Mucosa of stomach (tissue), 1 donor: ENCODE measurements around the gene MUC20.
"Not testable (repeated sequence)": the region's sequence is repeated elsewhere in the genome, so short reads cannot be mapped to it uniquely, and the experiment has no call there.

Experiments
- H3K27me3 ChIP-seq: one replicate; pipeline ENCODE4 v1.7.0; 2013; ENCODE audit warnings: mild to moderate bottlenecking, low read length; ENCODE audit not compliant: control insufficient read depth, insufficient read depth
- H3K36me3 ChIP-seq: one replicate; pipeline ENCODE4 v1.7.0; 2013; ENCODE audit warnings: low read length; ENCODE audit not compliant: control insufficient read depth, insufficient read depth
- H3K4me1 ChIP-seq: one replicate; pipeline ENCODE4 v1.7.0; 2013; ENCODE audit warnings: mild to moderate bottlenecking, low read length; ENCODE audit not compliant: control insufficient read depth, insufficient read depth
- H3K4me3 ChIP-seq: one replicate; pipeline ENCODE4 v1.7.0; 2013; ENCODE audit warnings: low read length
- H3K9ac ChIP-seq: one replicate; pipeline ENCODE4 v1.7.0; 2013; ENCODE audit warnings: mild to moderate bottlenecking, low read length, moderate library complexity
- H3K9me3 ChIP-seq: one replicate; pipeline ENCODE4 v1.7.0; 2013; ENCODE audit warnings: mild to moderate bottlenecking, low read length, moderate library complexity; ENCODE audit not compliant: control insufficient read depth
- donor health status: Pancreatic carcinoma.

MUC20 gene

DNA sequence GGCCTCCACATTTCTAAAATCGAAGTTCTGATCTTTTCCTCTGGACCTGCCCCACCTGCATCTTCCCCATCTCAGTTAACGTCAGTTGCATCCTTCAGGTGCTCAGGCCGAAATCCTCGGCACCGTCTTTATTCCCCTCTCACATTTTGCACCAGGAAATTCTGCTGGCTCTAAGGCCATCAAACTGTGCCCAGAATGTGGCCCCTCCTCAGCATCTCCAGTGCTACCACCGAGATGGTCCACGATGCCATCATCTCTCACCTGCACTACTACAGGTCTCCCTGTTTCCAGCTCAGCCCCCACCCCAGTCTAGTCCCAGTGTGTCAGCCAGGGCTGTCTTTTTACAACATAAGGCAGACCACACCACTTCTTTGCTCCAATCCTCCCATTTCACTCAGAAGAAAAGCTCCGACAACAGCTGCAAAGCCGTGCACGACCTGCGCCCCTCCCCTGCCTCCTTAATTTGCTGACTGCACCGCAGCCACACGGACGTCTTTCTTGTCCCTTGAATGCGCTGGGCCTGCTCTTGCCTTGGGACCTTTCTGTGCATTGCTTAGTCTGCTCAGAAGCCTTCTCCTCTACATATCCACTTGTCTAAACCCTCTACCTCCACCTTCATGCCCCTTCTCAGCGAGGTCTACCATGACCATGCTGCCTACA, 14.4 kb downstream of the MUC20 start:
- no peaks in the 10 kb centered on the region for H3K4me1 ChIP-seq
- H3K9me3 ChIP-seq: no peaks in the 10 kb centered on the region
- H3K36me3 ChIP-seq: no peaks in the 10 kb centered on the region
- H3K9ac ChIP-seq: no peak overlapping the region
- no peaks in the 10 kb centered on the region for H3K27me3 ChIP-seq
- no peak overlapping the region for H3K4me3 ChIP-seq

DNA sequence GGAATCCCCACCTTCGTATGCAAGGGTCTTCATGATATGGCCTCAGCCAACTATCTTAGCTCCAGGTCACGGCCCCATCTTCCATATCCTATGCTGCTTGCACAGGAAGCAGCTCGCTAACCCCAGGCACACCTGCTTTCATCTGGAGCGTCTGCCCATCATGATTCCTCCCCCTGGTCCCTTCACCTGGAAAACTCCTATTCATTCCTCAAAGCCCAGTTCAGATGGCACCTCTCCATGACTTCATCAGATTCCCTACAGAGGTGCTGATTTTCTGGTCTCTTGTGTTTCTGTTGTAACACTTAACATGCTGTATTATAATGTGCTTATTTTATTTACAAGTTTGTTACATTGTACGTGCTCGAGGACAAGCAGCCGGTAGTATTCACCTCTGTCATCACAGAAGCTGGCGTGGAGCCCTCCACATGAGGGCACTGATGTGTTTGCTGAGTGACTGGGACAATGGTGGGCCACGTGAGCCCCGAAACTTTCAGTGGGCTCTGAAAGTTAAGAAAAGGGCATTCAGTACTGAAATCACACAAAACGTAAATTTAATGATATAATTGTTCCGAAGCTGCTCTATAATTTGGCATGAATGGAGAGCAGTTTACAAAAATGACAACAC, 16.2 kb downstream of the MUC20 start:
- Histone ChIP-seq H3K4me3 (no peak overlapping the region), H3K36me3 (no peaks in the 10 kb centered on the region), H3K4me1 (no peaks in the 10 kb centered on the region), H3K27me3 (no peaks in the 10 kb centered on the region), H3K9ac (no peak overlapping the region), H3K9me3 (no peaks in the 10 kb centered on the region)

DNA sequence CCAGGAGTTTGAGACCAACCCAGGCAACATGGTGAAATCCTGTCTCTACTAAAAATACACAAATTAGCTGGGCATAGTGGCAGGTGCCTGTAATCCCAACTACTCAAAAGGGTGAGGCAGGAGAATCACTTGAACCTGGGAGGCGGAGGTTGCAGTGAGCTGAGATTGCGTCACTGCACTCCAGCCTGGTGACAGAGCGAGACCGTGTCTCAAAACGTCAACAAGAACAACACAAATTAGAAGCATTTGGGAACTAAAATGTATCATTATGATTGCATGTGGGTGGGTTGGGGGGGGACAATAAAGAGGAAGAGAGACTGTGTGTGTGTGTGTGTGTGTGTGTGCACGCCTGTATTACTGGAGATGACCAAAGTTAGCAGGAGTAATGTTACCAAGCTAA, 17.0 kb downstream of the MUC20 start:
- not testable (repeated sequence) for H3K36me3 ChIP-seq, H3K4me3 ChIP-seq, H3K9me3 ChIP-seq, H3K4me1 ChIP-seq, H3K9ac ChIP-seq, H3K27me3 ChIP-seq

DNA sequence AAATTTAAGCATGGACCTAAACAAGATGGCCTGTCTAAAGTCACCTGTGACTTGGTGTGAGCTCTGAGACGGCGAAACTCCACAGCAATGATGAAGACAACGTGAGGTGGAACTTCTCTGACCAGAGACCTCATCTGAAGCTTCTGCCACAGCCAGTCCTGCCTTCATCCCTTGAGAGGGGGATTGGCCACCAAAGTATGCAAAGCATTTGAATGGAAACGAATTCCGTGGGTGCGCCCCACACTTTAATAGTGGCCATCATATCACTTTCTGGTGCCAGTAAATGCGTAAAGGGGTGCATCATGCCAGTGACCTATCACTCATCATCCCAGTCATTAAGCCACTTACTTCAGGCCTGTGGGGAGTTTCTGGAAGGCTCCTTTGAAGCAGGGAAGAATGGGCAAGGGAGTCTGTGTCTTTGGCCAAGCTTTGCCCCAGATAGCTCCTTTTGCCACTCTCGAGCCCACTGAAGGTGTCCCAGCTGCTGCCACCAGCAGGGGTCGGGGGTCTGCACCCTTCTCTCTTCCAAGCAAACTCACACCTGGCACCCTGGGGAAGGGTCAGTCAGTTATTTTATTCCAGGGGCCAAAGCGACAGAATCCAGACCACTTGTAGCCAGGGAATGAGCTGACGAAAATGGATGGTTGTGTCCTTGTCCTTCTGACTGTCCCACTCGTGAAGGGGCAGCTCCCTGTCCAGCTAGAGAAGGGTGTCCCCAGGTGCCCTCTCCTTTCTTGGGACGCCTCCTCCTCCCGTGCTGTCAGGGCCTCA, 17.7 kb downstream of the MUC20 start:
- Histone ChIP-seq H3K9me3 (no peaks in the 10 kb centered on the region), H3K4me3 (no peak overlapping the region), H3K27me3 (no peaks in the 10 kb centered on the region), H3K4me1 (no peaks in the 10 kb centered on the region), H3K9ac (no peak overlapping the region), H3K36me3 (no peaks in the 10 kb centered on the region)

DNA sequence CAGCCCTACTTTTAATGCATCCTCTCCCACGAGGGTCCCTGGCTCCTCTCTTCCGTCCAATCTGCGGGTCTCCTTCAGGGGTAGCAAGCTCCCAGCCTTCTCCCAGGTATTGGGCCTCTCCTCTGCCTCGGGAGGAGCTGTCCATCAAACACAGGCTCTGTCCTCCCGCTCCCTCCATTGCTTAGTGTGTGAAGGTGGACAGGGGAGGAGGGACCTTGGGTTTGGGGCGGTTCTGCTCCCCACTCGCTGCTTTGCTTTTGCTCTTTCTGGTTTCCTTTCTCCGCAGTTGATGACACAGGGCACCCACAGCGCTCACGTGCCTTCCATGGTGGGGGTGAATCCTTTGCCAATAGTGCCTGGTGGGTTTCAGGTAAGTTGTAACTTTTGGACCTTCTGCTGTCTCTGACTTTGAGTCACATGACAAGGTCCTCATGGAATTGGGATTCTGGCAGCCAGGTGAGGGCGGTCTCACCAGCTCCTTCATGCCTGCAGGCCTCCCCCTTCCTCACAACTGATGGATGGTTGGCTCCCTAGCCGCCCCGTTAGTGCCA, 18.9 kb downstream of the MUC20 start:
- H3K36me3 ChIP-seq: no peaks in the 10 kb centered on the region
- no peaks in the 10 kb centered on the region for H3K27me3 ChIP-seq
- H3K9me3 ChIP-seq: no peaks in the 10 kb centered on the region
- no peak overlapping the region for H3K9ac ChIP-seq
- no peaks in the 10 kb centered on the region for H3K4me1 ChIP-seq
- H3K4me3 ChIP-seq: no peak overlapping the region

DNA sequence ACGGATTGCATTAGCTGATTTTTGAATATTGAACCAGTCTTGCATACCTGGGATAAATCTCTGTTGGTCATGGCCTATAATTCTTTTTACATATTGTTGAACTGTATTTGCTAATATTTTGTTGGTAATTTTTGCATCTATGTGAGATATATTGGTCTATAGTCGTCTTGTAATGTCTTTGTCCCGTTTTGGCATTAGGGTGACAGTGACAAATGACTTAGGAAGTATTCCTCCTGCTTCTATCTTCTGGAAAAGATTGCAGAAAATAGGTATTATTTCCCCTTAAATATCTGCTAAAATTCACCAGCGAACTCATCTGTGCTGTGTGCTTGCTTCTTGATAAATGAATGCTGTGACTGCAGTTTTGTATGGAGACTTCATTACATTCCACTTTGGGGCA, 23.7 kb downstream of the MUC20 start:
- H3K4me1 ChIP-seq: peaks cover 3% of the 10 kb centered on the region
- no peak overlapping the region for H3K4me3 ChIP-seq
- H3K9me3 ChIP-seq: no peaks in the 10 kb centered on the region
- H3K27me3 ChIP-seq: peaks cover 10% of the 10 kb centered on the region
- no peak overlapping the region for H3K9ac ChIP-seq
- no peaks in the 10 kb centered on the region for H3K36me3 ChIP-seq

DNA sequence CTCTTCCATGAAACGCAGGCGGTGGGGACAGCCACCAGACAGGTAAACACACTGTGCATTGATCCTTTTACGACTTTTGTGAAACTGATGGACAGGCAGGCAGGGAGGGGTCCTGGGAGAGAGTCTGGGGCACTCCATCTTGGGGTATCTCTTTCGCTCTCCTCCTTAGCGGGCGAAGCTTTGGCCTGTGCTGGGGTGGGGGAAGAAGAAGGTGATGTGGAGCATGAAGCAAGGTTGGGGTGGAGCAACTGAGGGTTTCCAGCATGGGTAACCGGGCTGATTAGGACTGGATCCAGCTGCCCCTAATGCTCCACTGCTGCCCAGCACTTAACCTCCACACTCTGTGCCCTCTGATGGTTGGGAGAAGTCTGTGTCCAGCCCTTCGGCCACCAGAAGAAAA, 25.6 kb downstream of the MUC20 start:
- Histone ChIP-seq H3K27me3 (peaks cover 10% of the 10 kb centered on the region), H3K9me3 (no peaks in the 10 kb centered on the region), H3K9ac (no peak overlapping the region), H3K36me3 (no peaks in the 10 kb centered on the region), H3K4me3 (no peak overlapping the region), H3K4me1 (peaks cover 3% of the 10 kb centered on the region)

DNA sequence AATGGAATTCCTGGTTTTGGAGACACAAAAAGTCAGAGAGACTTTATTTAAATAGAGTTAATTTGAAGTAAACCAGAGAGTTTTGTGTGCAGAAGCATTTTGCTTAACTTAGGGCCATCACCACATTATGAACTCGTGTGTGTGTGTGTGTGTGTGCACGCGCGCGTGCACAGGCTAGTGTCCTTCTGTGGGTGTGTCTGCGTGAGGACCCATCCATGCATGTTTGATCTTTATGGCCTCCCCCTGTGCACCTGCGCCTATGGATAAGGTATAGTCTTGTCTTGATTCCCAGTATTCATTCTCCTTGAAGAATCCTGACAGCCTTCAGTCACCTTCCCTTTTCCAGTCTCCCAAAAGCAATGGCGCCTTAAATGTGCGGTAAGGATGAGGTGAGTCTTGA, 26.0 kb downstream of the MUC20 start:
- Histone ChIP-seq H3K4me1 (peaks cover 3% of the 10 kb centered on the region), H3K27me3 (peaks cover 10% of the 10 kb centered on the region), H3K9ac (no peak overlapping the region), H3K9me3 (no peaks in the 10 kb centered on the region), H3K4me3 (no peak overlapping the region), H3K36me3 (no peaks in the 10 kb centered on the region)

DNA sequence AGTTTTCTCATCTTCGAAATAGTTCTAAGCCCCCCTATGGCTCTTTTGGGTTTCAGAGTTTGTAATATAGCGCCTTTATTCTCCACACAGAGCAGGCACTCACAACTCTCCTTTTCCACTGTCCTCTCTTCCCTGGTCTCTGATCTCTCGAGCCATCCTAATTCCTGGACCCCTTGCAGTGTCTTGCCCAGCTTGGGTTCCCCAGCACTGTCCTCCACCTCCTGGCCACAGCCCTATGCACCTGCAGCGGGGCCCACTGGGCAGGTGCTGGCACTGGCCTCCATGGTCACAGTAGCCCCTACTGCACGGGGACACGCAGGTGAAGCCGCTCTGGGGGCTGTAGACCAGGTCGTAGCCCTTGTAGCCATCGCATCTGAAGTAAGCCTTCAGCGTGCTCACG, 27.9 kb downstream of the MUC20 start:
- no peaks in the 10 kb centered on the region for H3K36me3 ChIP-seq
- H3K4me1 ChIP-seq: peaks cover 3% of the 10 kb centered on the region
- H3K27me3 ChIP-seq: peaks cover 18% of the 10 kb centered on the region
- no peak overlapping the region for H3K9ac ChIP-seq
- no peak overlapping the region for H3K4me3 ChIP-seq
- no peaks in the 10 kb centered on the region for H3K9me3 ChIP-seq

DNA sequence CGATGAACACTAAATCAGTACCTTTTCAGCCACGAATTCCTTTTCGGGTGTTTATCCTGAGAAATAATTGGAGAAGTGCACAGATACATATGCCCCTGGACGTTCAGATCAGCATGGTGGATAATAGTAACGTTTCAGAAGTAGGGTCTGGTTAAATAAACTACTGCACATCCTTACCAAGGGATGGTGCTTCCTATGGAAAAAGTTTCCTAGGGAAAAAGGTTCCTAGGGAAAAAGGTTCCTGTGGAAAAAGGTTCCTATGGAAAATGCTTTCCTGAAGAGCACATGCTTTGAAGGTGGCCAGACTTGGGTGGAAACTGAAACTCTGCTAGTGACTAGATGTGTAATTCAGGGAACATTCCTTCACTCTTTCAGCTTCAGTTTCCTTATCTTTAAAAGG, 28.3 kb downstream of the MUC20 start:
- not testable (repeated sequence) for H3K4me3 ChIP-seq, H3K9ac ChIP-seq, H3K9me3 ChIP-seq, H3K4me1 ChIP-seq, H3K36me3 ChIP-seq
- H3K27me3 ChIP-seq: peaks cover 18% of the 10 kb centered on the region

DNA sequence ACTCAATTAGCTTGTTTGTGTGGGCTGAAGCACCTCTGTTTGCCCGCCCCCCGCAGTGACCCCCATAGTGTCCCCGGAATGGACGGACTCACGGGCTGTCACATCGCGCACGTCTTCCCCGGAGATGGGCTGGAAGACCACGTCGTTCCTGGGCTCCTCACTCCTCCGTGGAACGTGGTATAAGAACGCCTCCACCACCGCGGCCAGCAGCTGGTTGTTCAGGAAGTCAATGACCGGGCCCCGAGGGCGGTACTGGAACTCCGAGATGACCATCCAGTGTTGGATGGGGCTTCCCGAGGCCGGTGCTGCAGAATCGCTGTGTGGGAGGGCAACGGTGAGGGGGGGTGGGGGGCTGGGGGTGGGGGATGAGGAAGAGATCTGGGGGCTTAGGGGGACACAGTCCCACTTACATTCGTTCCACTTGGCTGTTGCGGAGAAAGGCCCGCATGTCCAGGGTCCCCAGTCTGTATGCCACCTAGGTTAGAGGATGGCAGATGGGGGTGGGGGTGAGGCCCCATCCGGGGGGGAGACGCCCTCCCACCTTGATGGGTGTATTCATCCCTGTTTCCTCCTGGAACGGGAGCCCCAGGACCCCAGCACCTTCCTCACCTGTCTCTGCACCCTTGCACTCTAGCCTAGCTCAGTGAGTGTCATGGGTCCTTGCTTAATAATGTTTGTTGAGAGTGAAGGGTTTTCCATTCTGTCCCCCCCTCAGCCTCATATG, 30.2 kb downstream of the MUC20 start:
- H3K27me3 ChIP-seq: peaks cover 18% of the 10 kb centered on the region
- no peak overlapping the region for H3K4me3 ChIP-seq
- no peak overlapping the region for H3K9ac ChIP-seq
- H3K9me3 ChIP-seq: no peaks in the 10 kb centered on the region
- no peaks in the 10 kb centered on the region for H3K36me3 ChIP-seq
- H3K4me1 ChIP-seq: peaks cover 3% of the 10 kb centered on the region

DNA sequence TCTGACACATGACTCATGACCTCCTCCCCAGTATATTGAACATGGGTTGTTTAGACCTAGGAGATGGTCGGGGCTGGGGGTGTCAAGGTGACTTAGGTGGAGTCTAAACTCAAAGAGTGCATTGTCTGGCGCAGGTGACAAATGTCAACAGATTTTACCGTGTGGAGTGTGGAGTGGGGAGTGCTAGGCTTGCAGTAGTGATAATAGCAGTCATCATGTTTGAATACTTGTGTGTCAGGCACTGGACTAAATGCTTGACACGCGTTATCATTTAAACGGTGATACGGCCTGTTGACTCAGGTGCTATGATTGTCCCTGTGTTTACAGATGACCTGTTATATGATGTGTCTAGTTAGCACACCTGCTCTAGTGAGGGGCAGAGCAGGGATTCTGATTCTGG, 30.8 kb downstream of the MUC20 start:
- no peaks in the 10 kb centered on the region for H3K9me3 ChIP-seq
- H3K4me1 ChIP-seq: peaks cover 3% of the 10 kb centered on the region
- no peak overlapping the region for H3K4me3 ChIP-seq
- no peak overlapping the region for H3K9ac ChIP-seq
- H3K27me3 ChIP-seq: peaks cover 18% of the 10 kb centered on the region
- H3K36me3 ChIP-seq: no peaks in the 10 kb centered on the region
